IMR-90 (cell line): ENCODE results near the gene CABP2. TPM values are rescaled to one million over a fixed set of nuclear protein-coding genes. Genes with fewer than 3 reads are reported as not detected.

Source experiments
- ATAC-seq: fragments of 200-7000 bp; cut with Tn5 transposase; 2 replicates; pipeline ENCODE4 v1.9.1; 2020; ENCODE audit warnings: low read depth, mild to moderate bottlenecking, moderate library complexity
- Bru-seq: library from RNA; stranded (reverse); fragments of 400-500 nt; gene quantifications from one replicate; lab custom pipeline; 2021; lab: Mats Ljungman, UMichigan
- BruChase-seq, 2 experiments: library from RNA; stranded (reverse); fragments of 400-500 nt; gene quantifications; one replicate each; lab custom pipeline; 2021; lab: Mats Ljungman, UMichigan
- BruUV-seq: library from RNA; stranded (reverse); fragments of 400-500 nt; replicated peaks from 2 replicates; lab custom pipeline; 2021; lab: Mats Ljungman, UMichigan
- CTCF ChIA-PET: fragments of 300-600 bp; formaldehyde crosslinking; extraction: SDS; loops from one replicate; lab custom pipeline; 2021; ENCODE audit warnings: antibody characterized with exemption; lab: Yijun Ruan, JAX
- POLR2A ChIA-PET: fragments of 300-600 bp; sonication (Branson Sonifier 250); formaldehyde crosslinking; loops from one replicate; lab custom pipeline; 2022; ENCODE audit warnings: antibody characterized with exemption; ENCODE audit not compliant: unreplicated experiment; lab: Charles Lee
- DNase-seq: peaks from one replicate; pipeline ENCODE4 v3.0.0; 2013
- H2AFZ ChIP-seq: replicated peaks from 2 replicates; pipeline ENCODE3; 2013; ENCODE audit warnings: low read length, mild to moderate bottlenecking; ENCODE audit not compliant: poor library complexity
- H2AK5ac ChIP-seq: 2 replicates; pipeline ENCODE4 v1.6.1; 2013; ENCODE audit warnings: low read depth, low read length, inconsistent platforms
- H2AK9ac ChIP-seq: replicated peaks from 2 replicates; pipeline ENCODE3; 2013; ENCODE audit warnings: mild to moderate bottlenecking, low read depth, low read length, moderate library complexity; ENCODE audit not compliant: poor library complexity
- H2BK120ac ChIP-seq: 2 replicates; pipeline ENCODE4 v1.6.1; 2013; ENCODE audit warnings: low read depth, low read length, inconsistent platforms
- H2BK15ac ChIP-seq: 3 replicates; pipeline ENCODE4 v1.6.1; 2013; ENCODE audit warnings: low read depth, low read length, inconsistent platforms
- H2BK20ac ChIP-seq: 2 replicates; pipeline ENCODE4 v1.6.1; 2013; ENCODE audit warnings: low read depth, mild to moderate bottlenecking, inconsistent platforms, low read length, moderate library complexity
- H2BK5ac ChIP-seq: 2 replicates; pipeline ENCODE4 v1.6.1; 2013; ENCODE audit warnings: mild to moderate bottlenecking, low read depth, low read length, inconsistent platforms; ENCODE audit not compliant: poor library complexity, severe bottlenecking
- H3K14ac ChIP-seq: replicated peaks from 2 replicates; pipeline ENCODE4 v1.6.1; 2013; ENCODE audit warnings: low read depth, low read length, inconsistent platforms
- H3K18ac ChIP-seq: 2 replicates; pipeline ENCODE4 v1.6.1; 2013; ENCODE audit warnings: low read depth, low read length, control low read depth
- H3K23ac ChIP-seq: 2 replicates; pipeline ENCODE4 v1.6.1; 2013; ENCODE audit warnings: low read depth, low read length, inconsistent platforms
- H3K27ac ChIP-seq: 2 replicates; pipeline ENCODE4 v1.5.1; 2013; ENCODE audit warnings: mild to moderate bottlenecking, control low read depth, low read length; ENCODE audit not compliant: insufficient read depth
- H3K27me3 ChIP-seq: 2 replicates; pipeline ENCODE4 v1.6.1; 2013; ENCODE audit warnings: low read length; ENCODE audit not compliant: control insufficient read depth, insufficient read depth
- H3K36me3 ChIP-seq: 2 replicates; pipeline ENCODE4 v1.6.1; 2013; ENCODE audit warnings: low read length, mixed read lengths; ENCODE audit not compliant: control insufficient read depth, insufficient read depth
- H3K4ac ChIP-seq: 2 replicates; pipeline ENCODE4 v1.6.1; 2013; ENCODE audit warnings: low read depth, low read length, inconsistent platforms
- H3K4me1 ChIP-seq: 2 replicates; pipeline ENCODE4 v1.6.1; 2013; ENCODE audit warnings: low read length, mixed read lengths; ENCODE audit not compliant: control insufficient read depth, insufficient read depth
- H3K4me2 ChIP-seq: 2 replicates; pipeline ENCODE4 v1.6.1; 2013; ENCODE audit warnings: low read depth, mild to moderate bottlenecking, control low read depth, low read length, moderate library complexity
- H3K4me3 ChIP-seq: 2 replicates; pipeline ENCODE4 v1.5.1; 2013; ENCODE audit warnings: low read depth, mild to moderate bottlenecking, control low read depth, low read length, moderate library complexity; ENCODE audit not compliant: insufficient read depth
- H3K56ac ChIP-seq: 2 replicates; pipeline ENCODE4 v1.6.1; 2013; ENCODE audit warnings: low read length, inconsistent platforms; ENCODE audit not compliant: insufficient read depth; ENCODE audit errors: extremely low read depth
- H3K79me1 ChIP-seq, 2 experiments: 2 replicates each; pipeline ENCODE4 v1.6.1; 2013; ENCODE audit warnings: low read length in 2 of 2, inconsistent platforms in 1 of 2, low read depth in 1 of 2
- H3K9ac ChIP-seq: 2 replicates; pipeline ENCODE4 v1.6.1; 2013; ENCODE audit warnings: low read depth, low read length, control low read depth
- H3K9me1 ChIP-seq: 2 replicates; pipeline ENCODE4 v1.6.1; 2013; ENCODE audit warnings: low read length, inconsistent platforms; ENCODE audit not compliant: insufficient read depth
- H3K9me3 ChIP-seq: 2 replicates; pipeline ENCODE4 v1.6.1; 2013; ENCODE audit warnings: low read length; ENCODE audit not compliant: control insufficient read depth, insufficient read depth
- H4K20me1 ChIP-seq: 2 replicates; pipeline ENCODE4 v1.6.1; 2013; ENCODE audit warnings: low read length, inconsistent platforms; ENCODE audit not compliant: insufficient read depth
- H4K5ac ChIP-seq: 2 replicates; pipeline ENCODE4 v1.6.1; 2013; ENCODE audit warnings: mild to moderate bottlenecking, low read depth, low read length, control low read depth
- H4K8ac ChIP-seq, 2 experiments: 2 replicates each; pipeline ENCODE4 v1.6.1; 2013; ENCODE audit warnings: low read depth in 2 of 2, low read length in 2 of 2, control low read depth in 1 of 2, inconsistent platforms in 1 of 2
- H4K91ac ChIP-seq: 2 replicates; pipeline ENCODE4 v1.6.1; 2013; ENCODE audit warnings: low read depth, low read length, inconsistent platforms; ENCODE audit not compliant: insufficient read depth
- BHLHE40 ChIP-seq: fragments of 150-350 bp; IDR thresholded peaks from 2 replicates; pipeline ENCODE4 v1.6.1; 2016; ENCODE audit warnings: mild to moderate bottlenecking, low read depth, low read length
- CEBPB ChIP-seq: IDR thresholded peaks from 2 replicates; pipeline ENCODE4 v1.6.1; 2012; ENCODE audit warnings: low read depth, low read length, improper control_type of control experiment
- CHD1 ChIP-seq: IDR thresholded peaks from 2 replicates; pipeline ENCODE4 v1.6.1; 2012; ENCODE audit warnings: low read depth, low read length, improper control_type of control experiment
- CTCF ChIP-seq: conservative IDR thresholded peaks from 2 replicates; pipeline ENCODE4 v1.5.1; 2012; ENCODE audit warnings: mild to moderate bottlenecking, low read depth, low read length, improper control_type of control experiment
- FOS ChIP-seq: fragments of 150-350 bp; IDR thresholded peaks from 2 replicates; pipeline ENCODE4 v1.6.1; 2016; ENCODE audit warnings: low read depth, low read length
- MAFK ChIP-seq: IDR thresholded peaks from 2 replicates; pipeline ENCODE4 v1.6.1; 2012; ENCODE audit warnings: low read depth, low read length, improper control_type of control experiment
- MAZ ChIP-seq: IDR thresholded peaks from 2 replicates; pipeline ENCODE4 v1.6.1; 2012; ENCODE audit warnings: low read depth, mild to moderate bottlenecking, low read length, improper control_type of control experiment, moderate library complexity, borderline replicate concordance
- MXI1 ChIP-seq: IDR thresholded peaks from 2 replicates; pipeline ENCODE4 v1.6.1; 2012; ENCODE audit warnings: low read depth, mild to moderate bottlenecking, low read length, moderate library complexity, borderline replicate concordance
- POLR2A ChIP-seq: IDR thresholded peaks from 2 replicates; pipeline ENCODE4 v1.6.1; 2012; ENCODE audit warnings: mild to moderate bottlenecking, low read depth, low read length
- RCOR1 ChIP-seq: IDR thresholded peaks from 2 replicates; pipeline ENCODE4 v1.6.1; 2012; ENCODE audit warnings: mild to moderate bottlenecking, low read length, improper control_type of control experiment; ENCODE audit not compliant: insufficient replicate concordance
- RFX5 ChIP-seq: IDR thresholded peaks from 2 replicates; pipeline ENCODE4 v1.8.0; 2012; ENCODE audit warnings: low read depth, mild to moderate bottlenecking, low read length, moderate library complexity
- SMC3 ChIP-seq: fragments of 150-350 bp; IDR thresholded peaks from 2 replicates; pipeline ENCODE4 v1.6.1; 2016; ENCODE audit warnings: low read depth, mild to moderate bottlenecking, antibody characterized with exemption, low read length, moderate library complexity
- WGBS, 2 experiments: methylation state at CpG; one replicate each; pipeline versions ENCODE4 v1.1.5 to v1.1.7; 2013; ENCODE audit warnings: missing lambda C conversion rate in 2 of 2; ENCODE audit not compliant: insufficient read length in 1 of 2; ENCODE audit errors: extremely low coverage in 2 of 2; 5-methylcytosine and 5-hydroxymethylcytosine counted together
- dilution Hi-C: fragments of 300-500 bp; cut with HindIII; formaldehyde crosslinking; loops from one replicate; pipeline ENCODE4 v1.14.3; 2018; ENCODE audit warnings: low sequenced_read_pairs; ENCODE audit not compliant: unreplicated experiment
- in situ Hi-C: fragments of 300-500 bp; cut with MboI; formaldehyde crosslinking; loops from 3 replicates; pipeline ENCODE4 v1.14.3; 2019; ENCODE audit warnings: low sequenced_read_pairs, inconsistent platforms, mixed read lengths
- intact Hi-C: fragments of 100-400 bp; cut with micrococcal nuclease; formaldehyde crosslinking; loops from 2 replicates; pipeline ENCODE4 v1.10.0; 2022
- long read RNA-seq: library from polyadenylated mRNA; unstranded; transcript quantifications from one replicate; pipeline ENCODE4 v2.0.0, GENCODE V29; 2021; ENCODE audit not compliant: unreplicated experiment
- polyA plus RNA-seq, 3 experiments: library from polyadenylated mRNA; depleted of rRNA; stranded (reverse); fragments of >200 nt; gene quantifications; 2 replicates each; pipeline ENCODE4 v1.2.3, GENCODE V29; 2012; ENCODE audit warnings: low replicate concordance in 1 of 3
- total RNA-seq: library from RNA; depleted of rRNA; stranded (reverse); fragments of >200 nt; gene quantifications from 2 replicates; pipeline ENCODE4 v1.2.3, GENCODE V29; 2012; rRNA removed
- TF ChIP-seq, protein P1 (sequence below): fragments of 150-350 bp; IDR thresholded peaks from 2 replicates; pipeline ENCODE4 v1.6.1; 2017; ENCODE audit warnings: mild to moderate bottlenecking, antibody characterized with exemption, low read length, low read depth
- TF ChIP-seq, protein P2 (sequence below): fragments of 150-350 bp; IDR thresholded peaks from 2 replicates; pipeline ENCODE4 v1.6.1; 2016; ENCODE audit warnings: low read depth, mild to moderate bottlenecking, low read length, moderate library complexity, borderline replicate concordance

CABP2 gene
- not detected in 2 replicates for total RNA-seq
- not detected in 2 replicates for polyA plus RNA-seq (2012; rRNA removed)
- polyA plus RNA-seq (2012; cell fraction: cytosol; rRNA removed) = not detected in 2 replicates
- not detected in 2 replicates for polyA plus RNA-seq (2012; cell fraction: nucleus; rRNA removed; ENCODE audit: low replicate concordance)
- not detected for Bru-seq, nascent RNA
- BruChase-seq, experiment 1, labeled RNA remaining after a 6-hour chase = percentile 10 among the genes with signal in this experiment
- BruChase-seq, experiment 2, labeled RNA remaining after a 2-hour chase = not detected
- long read RNA-seq = 0 reads

- Histone ChIP-seq H3K9ac (no peak within 1 kb of the TSS), H3K27me3 (peaks cover 26% of the 10 kb centered on the region), H2BK15ac (no peak within 1 kb of the TSS), H3K23ac (no peak within 1 kb of the TSS), H3K14ac (no peak within 1 kb of the TSS), H3K18ac (no peak within 1 kb of the TSS), H4K8ac (no peak within 1 kb of the TSS), H4K20me1 (no peaks in the 10 kb centered on the region), H3K4me3 (no peak within 1 kb of the TSS), H3K9me1 (no peaks in the 10 kb centered on the region), H3K36me3 (no peaks in the 10 kb centered on the region), H2BK5ac (no peak within 1 kb of the TSS), H3K9me3 (no peaks in the 10 kb centered on the region), H2BK20ac (no peak within 1 kb of the TSS), H3K27ac (no peak within 1 kb of the TSS), H3K4me1 (no peaks in the 10 kb centered on the region), H2AK5ac (no peak within 1 kb of the TSS), H3K79me1 (no peaks in the 10 kb centered on the region), H2AFZ (peak within 1 kb of the TSS; percentile 56), H4K5ac (no peak within 1 kb of the TSS), H2BK120ac (no peak within 1 kb of the TSS), H4K91ac (no peak within 1 kb of the TSS), H3K56ac (no peak within 1 kb of the TSS), H3K4ac (no peak within 1 kb of the TSS), H2AK9ac (peak within 1 kb of the TSS; percentile 33), H3K4me2 (no peak within 1 kb of the TSS)
- in situ Hi-C loops (no loop called here), dilution Hi-C loops (no loop called here), intact Hi-C loops (no loop called here)
- BruUV-seq = no TSS peak
- DNase-seq (no peak), ATAC-seq (no peak)
- WGBS, 2 experiments = 58% methylated on average over 7 of the region's 23 CpGs; no CpG with 5 or more reads in 1 of the 2 experiments
- ChIA-PET CTCF (no interaction called here), POLR2A (no interaction called here)
- TF ChIP-seq, protein P1, sequence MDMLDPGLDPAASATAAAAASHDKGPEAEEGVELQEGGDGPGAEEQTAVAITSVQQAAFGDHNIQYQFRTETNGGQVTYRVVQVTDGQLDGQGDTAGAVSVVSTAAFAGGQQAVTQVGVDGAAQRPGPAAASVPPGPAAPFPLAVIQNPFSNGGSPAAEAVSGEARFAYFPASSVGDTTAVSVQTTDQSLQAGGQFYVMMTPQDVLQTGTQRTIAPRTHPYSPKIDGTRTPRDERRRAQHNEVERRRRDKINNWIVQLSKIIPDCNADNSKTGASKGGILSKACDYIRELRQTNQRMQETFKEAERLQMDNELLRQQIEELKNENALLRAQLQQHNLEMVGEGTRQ = no peak
- TF ChIP-seq POLR2A (no peak), CTCF (no peak), BHLHE40 (no peak), CHD1 (no peak), SMC3 (no peak), MAZ (no peak), MAFK (no peak), CEBPB (no peak), FOS (no peak), RCOR1 (no peak), MXI1 (no peak), RFX5 (no peak)
- TF ChIP-seq, protein P2, sequence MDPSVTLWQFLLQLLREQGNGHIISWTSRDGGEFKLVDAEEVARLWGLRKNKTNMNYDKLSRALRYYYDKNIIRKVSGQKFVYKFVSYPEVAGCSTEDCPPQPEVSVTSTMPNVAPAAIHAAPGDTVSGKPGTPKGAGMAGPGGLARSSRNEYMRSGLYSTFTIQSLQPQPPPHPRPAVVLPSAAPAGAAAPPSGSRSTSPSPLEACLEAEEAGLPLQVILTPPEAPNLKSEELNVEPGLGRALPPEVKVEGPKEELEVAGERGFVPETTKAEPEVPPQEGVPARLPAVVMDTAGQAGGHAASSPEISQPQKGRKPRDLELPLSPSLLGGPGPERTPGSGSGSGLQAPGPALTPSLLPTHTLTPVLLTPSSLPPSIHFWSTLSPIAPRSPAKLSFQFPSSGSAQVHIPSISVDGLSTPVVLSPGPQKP = no peak
Measured at GRCh38 chr11:67522844-67523555, at the start of gene CABP2. Gene CABP2, minus strand, starts transcription at chr11:67523446. Its CDS starts 120 bp downstream, at chr11:67523326.
